Esophagus squamous epithelium (tissue), 5 donors: ENCODE results near the gene APOC3. TPM values are rescaled to one million over a fixed set of nuclear protein-coding genes. Genes with fewer than 3 reads are reported as not detected.
"Not testable (repeated sequence)": the region's sequence is repeated elsewhere in the genome, so short reads cannot be mapped to it uniquely, and the experiment has no call there.

ENCODE experiments used
- DNase-seq: peaks from one replicate; lab custom pipeline; 2025; lab: John Stamatoyannopoulos, UW
- H3K27ac ChIP-seq, 4 donors: fragments of 200-600 bp; sonication (generic); one replicate each; pipeline ENCODE4 v1.5.1; 2016 to 2019; ENCODE audit warnings: mild to moderate bottlenecking in 1 of 4
- H3K27me3 ChIP-seq, 4 donors: fragments of 200-600 bp; sonication (generic); 1 replicate in 3 of 4; 2 replicates in 1 of 4; pipeline versions ENCODE4 v1.5.1 to v1.6.0; 2017 to 2021; ENCODE audit warnings: antibody characterized with exemption in 1 of 4
- H3K36me3 ChIP-seq, 3 donors: fragments of 200-600 bp; sonication (generic); one replicate each; pipeline ENCODE4 v1.5.1; 2016 to 2019
- H3K4me1 ChIP-seq, 3 donors: fragments of 200-600 bp; sonication (generic); one replicate each; pipeline ENCODE4 v1.5.1; 2017 to 2019
- H3K4me3 ChIP-seq, 4 donors: fragments of 200-600 bp; sonication (generic); 1 replicate in 3 of 4; 2 replicates in 1 of 4; pipeline ENCODE4 v1.5.1; 2016 to 2019; ENCODE audit warnings: mild to moderate bottlenecking in 2 of 4, moderate library complexity in 1 of 4
- H3K9me3 ChIP-seq, 3 donors: fragments of 200-600 bp; sonication (generic); one replicate each; pipeline ENCODE4 v1.5.1; 2016 to 2019
- POLR2A ChIP-seq, 4 donors: fragments of 450-650 bp; IDR thresholded peaks; one replicate each; pipeline ENCODE4 v1.6.1; 2017; ENCODE audit warnings: antibody characterized with exemption in 4 of 4, mild to moderate bottlenecking in 4 of 4, moderate library complexity in 3 of 4
- WGBS, 2 donors: methylation state at CpG; one replicate each; pipeline ENCODE4 v1.1.5; 2018; 5-methylcytosine and 5-hydroxymethylcytosine counted together
- intact Hi-C: fragments of 100-400 bp; cut with DNase I; formaldehyde crosslinking; loops from one replicate; pipeline ENCODE4 v1.15.0; 2022
- total RNA-seq, 4 donors: library from RNA; depleted of rRNA; stranded (reverse); fragments of >200 nt; gene quantifications; one replicate each; pipeline ENCODE4 v1.1.0, GENCODE V29; 2016
- TF ChIP-seq, protein P1 (sequence below), 6 experiments: fragments of 450-650 bp in 4 of 6; fragments of 200-600 bp in 2 of 6; sonication (generic) in 2 of 6; IDR thresholded peaks; one replicate each; pipeline ENCODE4 v1.5.1; 2016 to 2019; ENCODE audit warnings: antibody characterized with exemption in 6 of 6, mild to moderate bottlenecking in 4 of 6, moderate library complexity in 4 of 6
- donor health status: DM: yes; HTN: yes; CAD: no.

The APOC3 gene
- total RNA-seq, 4 donors from 2014 or later = not detected

- no peak for TF ChIP-seq POLR2A (IDR thresholded peaks at IDR 0.05)
- TF ChIP-seq, protein P1, sequence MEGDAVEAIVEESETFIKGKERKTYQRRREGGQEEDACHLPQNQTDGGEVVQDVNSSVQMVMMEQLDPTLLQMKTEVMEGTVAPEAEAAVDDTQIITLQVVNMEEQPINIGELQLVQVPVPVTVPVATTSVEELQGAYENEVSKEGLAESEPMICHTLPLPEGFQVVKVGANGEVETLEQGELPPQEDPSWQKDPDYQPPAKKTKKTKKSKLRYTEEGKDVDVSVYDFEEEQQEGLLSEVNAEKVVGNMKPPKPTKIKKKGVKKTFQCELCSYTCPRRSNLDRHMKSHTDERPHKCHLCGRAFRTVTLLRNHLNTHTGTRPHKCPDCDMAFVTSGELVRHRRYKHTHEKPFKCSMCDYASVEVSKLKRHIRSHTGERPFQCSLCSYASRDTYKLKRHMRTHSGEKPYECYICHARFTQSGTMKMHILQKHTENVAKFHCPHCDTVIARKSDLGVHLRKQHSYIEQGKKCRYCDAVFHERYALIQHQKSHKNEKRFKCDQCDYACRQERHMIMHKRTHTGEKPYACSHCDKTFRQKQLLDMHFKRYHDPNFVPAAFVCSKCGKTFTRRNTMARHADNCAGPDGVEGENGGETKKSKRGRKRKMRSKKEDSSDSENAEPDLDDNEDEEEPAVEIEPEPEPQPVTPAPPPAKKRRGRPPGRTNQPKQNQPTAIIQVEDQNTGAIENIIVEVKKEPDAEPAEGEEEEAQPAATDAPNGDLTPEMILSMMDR (IDR thresholded peaks at IDR 0.05) = no peak
- Histone ChIP-seq H3K9me3 (no peaks in the 10 kb centered on the region), H3K27ac (no peak overlapping the region), H3K4me3 (no peak overlapping the region), H3K36me3 (no peaks in the 10 kb centered on the region), H3K4me1 (peaks cover 14 to 22% (median 15%) of the 10 kb centered on the region in 3 donors), H3K27me3 (peaks cover 0 to 9% (median 0%) of the 10 kb centered on the region in 4 donors)
- WGBS, 2 donors = 83 to 90% methylated on average over 7 to 9 of the region's 14 CpGs
- intact Hi-C loops = no loop called here
- DNase-seq = no peak
Observed at GRCh38 chr11:116833816-116834534, 4.3 kb downstream of the APOC3 start.

GRCh38 chr11:116834535-116835041, 4.9 kb downstream of the APOC3 start:
- H3K27ac ChIP-seq = peak overlapping the region in 3 of 4 donors; percentile 81 to 87 (median 81)
- intact Hi-C loops, H3K4me3 ChIP-seq: not testable (repeated sequence)

DNA sequence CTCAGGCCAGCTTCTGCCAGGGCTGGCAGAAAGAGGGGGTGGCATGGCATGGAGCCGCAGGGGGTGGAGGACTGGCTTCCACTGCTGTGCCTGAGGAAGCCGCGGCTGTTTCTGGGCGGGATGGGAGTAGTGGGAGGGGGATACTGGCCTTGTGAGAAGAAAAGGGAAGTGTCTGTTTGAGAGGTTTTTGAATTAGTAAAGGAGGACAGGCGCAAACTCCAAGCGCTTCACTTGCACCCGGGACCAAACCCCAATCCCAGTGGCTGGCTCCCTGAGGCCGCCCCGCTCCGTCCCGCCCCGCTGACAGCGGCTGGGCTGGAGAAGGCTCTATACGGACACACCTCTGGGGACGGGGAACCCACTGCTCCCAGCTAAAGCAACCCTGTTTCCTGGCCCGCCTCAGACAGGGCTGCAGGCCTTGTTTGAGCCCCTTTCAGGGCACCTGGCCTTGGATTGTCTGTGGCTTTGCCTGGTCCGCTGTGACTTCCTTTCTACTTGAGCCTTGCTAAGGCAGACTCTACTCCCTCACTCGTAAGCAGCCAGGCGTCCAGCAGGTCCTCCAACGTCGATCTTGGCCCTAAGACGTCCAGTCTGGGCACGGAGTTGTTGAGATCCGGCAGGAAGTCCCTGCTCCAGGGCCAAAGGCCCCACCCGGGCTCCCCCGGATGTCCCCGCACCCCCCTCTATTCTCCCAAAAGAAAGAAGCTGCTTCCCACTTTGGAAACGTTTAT, 5.5 kb downstream of the APOC3 start:
- peaks cover 0 to 9% (median 0%) of the 10 kb centered on the region in 4 donors for H3K27me3 ChIP-seq
- peaks cover 14 to 22% (median 15%) of the 10 kb centered on the region in 3 donors for H3K4me1 ChIP-seq
- H3K9me3 ChIP-seq = no peaks in the 10 kb centered on the region
- H3K4me3 ChIP-seq = peak overlapping the region in 3 of 4 donors; percentile 37 to 66 (median 39)
- peak overlapping the region; percentile 32 to 87 (median 81) for H3K27ac ChIP-seq
- no peak for DNase-seq
- 65 to 86% methylated on average over 7 to 10 of the region's 28 CpGs for WGBS, 2 donors
- TF ChIP-seq, protein P1 (IDR thresholded peaks at IDR 0.05) = no peak
- no peak for TF ChIP-seq POLR2A (IDR thresholded peaks at IDR 0.05)
- no peaks in the 10 kb centered on the region for H3K36me3 ChIP-seq
- intact Hi-C loops = no loop called here

More at GRCh38 chr11:116834535-116835041, 4.9 kb downstream of the APOC3 start:
- WGBS, 2 donors = 73 to 100% methylated on average over 3 to 8 of the region's 13 CpGs
- H3K36me3 ChIP-seq, DNase-seq, H3K9me3 ChIP-seq, H3K27me3 ChIP-seq: not testable (repeated sequence)
- peaks cover 14 to 22% (median 15%) of the 10 kb centered on the region in 3 donors for H3K4me1 ChIP-seq

DNA sequence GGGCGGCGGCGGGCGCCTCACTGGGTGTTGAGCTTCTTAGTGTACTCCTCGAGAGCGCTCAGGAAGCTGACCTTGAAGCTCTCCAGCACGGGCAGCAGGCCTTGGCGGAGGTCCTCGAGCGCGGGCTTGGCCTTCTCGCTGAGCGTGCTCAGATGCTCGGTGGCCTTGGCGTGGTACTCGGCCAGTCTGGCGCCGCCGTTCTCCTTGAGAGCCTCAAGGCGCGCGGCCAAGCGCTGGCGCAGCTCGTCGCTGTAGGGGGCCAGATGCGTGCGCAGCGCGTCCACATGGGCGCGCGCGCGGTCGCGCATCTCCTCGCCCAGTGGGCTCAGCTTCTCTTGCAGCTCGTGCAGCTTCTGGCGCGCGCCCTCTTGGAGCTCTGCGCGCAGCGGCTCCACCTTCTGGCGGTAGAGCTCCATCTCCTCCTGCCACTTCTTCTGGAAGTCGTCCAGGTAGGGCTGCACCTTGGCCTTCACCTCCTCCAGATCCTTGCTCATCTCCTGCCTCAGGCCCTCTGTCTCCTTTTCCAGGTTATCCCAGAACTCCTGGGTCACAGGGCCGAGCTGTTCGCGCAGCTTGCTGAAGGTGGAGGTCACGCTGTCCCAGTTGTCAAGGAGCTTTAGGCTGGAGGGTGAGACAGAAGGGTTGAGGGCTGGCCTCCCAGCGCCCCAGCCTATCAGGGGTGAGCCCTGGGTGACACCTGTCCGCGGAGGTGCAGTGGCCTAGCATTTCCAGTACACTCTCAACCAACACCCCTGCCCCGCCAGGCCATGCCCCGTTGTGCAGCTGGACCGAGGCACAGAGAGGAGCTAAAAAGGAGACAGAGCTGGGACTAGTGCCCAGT, 6.3 kb downstream of the APOC3 start:
- WGBS, 2 donors = 26% methylated on average over 9 of the region's 57 CpGs; no CpG with 5 or more reads in 1 of the 2 donors
- intact Hi-C loops = no loop called here
- no peak for DNase-seq
- peaks cover 0 to 9% (median 0%) of the 10 kb centered on the region in 4 donors for H3K27me3 ChIP-seq
- H3K27ac ChIP-seq = peak overlapping the region; percentile 32 to 87 (median 81)
- no peaks in the 10 kb centered on the region for H3K9me3 ChIP-seq
- TF ChIP-seq, protein P1 (IDR thresholded peaks at IDR 0.05) = peak; percentile 37 to 69 (median 53)
- TF ChIP-seq POLR2A (IDR thresholded peaks at IDR 0.05) = no peak
- H3K4me3 ChIP-seq = peak overlapping the region in 3 of 4 donors; percentile 37 to 66 (median 39)
- peaks cover 14 to 22% (median 15%) of the 10 kb centered on the region in 3 donors for H3K4me1 ChIP-seq
- no peaks in the 10 kb centered on the region for H3K36me3 ChIP-seq

DNA sequence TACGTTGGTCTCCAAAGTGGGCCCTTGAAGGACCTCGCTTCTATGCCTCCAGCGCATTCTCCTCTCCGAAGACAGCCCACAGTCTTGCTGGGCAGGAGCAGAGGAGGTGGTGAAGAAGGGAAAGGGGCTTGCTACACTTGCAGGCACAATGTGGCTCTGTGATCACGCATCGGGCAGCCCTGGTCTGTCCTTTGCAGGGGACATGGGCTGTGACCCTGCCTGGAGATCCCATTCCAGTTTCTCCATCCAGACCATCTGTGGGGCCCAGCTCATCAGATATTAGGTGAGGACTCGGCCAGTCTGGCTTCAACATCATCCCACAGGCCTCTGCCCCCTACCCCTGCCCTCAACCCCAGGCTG, 6.9 kb downstream of the APOC3 start:
- Histone ChIP-seq H3K36me3 (no peaks in the 10 kb centered on the region), H3K4me1 (peaks cover 14 to 22% (median 15%) of the 10 kb centered on the region in 3 donors), H3K27me3 (peaks cover 0 to 9% (median 0%) of the 10 kb centered on the region in 4 donors), H3K4me3 (no peak overlapping the region), H3K9me3 (no peaks in the 10 kb centered on the region), H3K27ac (peak overlapping the region in 2 of 4 donors; percentile 58 to 81)
- intact Hi-C loops = no loop called here
- WGBS, 2 donors = 76 to 90% methylated on average over 6 to 7 of the region's 7 CpGs
- DNase-seq = no peak
- TF ChIP-seq, protein P1 (IDR thresholded peaks at IDR 0.05) = no peak
- no peak for TF ChIP-seq POLR2A (IDR thresholded peaks at IDR 0.05)
